HG03025 (cell line): ENCODE results near the gene HDHD5.
"Not testable (repeated sequence)": the region's sequence is repeated elsewhere in the genome, so short reads cannot be mapped to it uniquely, and the experiment has no call there.

ENCODE experiments used
- ATAC-seq: cut with Tn5 transposase; IDR thresholded peaks from one replicate; pipeline ENCODE4 v1.9.1; 2021; ENCODE audit warnings: mild to moderate bottlenecking, moderate library complexity; ENCODE audit not compliant: unreplicated experiment, low FRiP score

The HDHD5 gene

GRCh38 chr22:17157714-17158113, 1.4 kb downstream of the HDHD5 start:
- no peak for ATAC-seq

GRCh38 chr22:17155941-17156340, 3.1 kb downstream of the HDHD5 start:
- ATAC-seq = no peak

DNA sequence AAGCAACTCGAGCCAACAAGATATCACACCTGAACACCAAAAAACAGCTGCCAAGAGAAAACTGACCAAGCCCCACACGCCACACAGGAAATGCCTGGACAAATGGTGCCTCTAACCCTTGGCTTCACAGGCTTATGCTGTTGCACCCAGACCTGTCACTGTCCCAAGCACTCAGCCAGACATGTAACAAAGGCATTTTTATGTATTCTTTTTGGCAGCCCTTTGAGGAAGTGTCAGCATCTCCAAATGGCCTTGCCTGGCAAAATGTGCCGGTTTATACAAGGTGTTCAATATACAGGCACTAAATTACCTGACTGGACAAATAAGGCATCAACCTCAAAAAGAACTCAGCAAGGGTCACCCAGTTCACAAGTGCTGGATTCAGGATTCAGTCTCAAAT, 6.1 kb downstream of the HDHD5 start:
- no peak for ATAC-seq

- ATAC-seq = no peak
These were observed 6.7 kb downstream of the HDHD5 start for GRCh38 chr22:17152340-17152739.

DNA sequence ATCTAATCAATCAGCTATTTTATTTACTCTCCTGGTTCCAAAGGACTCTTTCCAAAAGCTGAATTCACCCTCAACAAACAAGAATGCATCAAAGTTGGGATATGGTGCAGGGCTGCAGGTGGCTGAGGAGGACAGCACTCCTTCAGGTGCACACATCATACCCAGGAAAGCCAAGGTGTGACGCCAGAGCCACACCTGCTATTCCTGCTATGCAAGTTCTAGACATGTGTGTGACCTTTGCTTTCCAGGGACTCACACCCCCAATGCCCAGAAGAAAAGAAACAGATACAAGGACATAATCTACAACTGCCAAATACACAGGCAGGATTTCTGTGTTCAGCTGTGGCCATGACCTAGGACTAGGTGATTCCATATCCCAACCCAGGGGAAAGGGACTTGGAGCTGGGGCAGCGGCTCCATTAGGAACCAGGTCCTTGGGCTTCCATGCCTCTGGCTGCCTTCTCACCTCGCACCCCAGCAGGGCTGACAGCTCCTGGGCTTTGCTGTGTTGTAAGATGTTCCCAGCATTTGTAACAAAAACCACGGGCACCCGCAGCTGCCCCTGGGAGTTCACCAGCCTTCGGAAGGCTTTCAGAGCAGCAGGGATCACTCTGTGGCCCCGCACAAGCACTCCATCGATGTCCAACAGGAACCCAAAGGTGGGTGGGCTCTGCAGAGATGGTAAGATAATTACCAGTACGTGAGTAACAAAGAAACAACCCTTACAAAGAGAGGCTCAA, 9.8 kb downstream of the HDHD5 start:
- no peak for ATAC-seq

DNA sequence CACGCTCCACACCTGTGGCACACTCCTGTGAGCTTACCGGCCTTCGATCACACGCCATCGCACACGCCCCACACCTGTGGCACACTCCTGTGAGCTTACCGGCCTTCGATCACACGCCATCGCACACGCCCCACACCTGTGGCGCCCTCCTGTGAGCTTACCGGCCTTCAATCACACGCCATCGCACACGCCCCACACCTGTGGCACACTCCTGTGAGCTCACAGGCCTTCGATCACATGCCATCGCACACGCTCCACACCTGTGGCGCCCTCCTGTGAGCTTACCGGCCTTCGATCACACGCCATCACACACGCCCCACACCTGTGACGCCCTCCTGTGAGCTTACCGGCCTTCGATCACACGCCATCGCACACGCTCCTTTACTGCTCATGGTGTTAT, 11.6 kb downstream of the HDHD5 start:
- ATAC-seq = not testable (repeated sequence)

DNA sequence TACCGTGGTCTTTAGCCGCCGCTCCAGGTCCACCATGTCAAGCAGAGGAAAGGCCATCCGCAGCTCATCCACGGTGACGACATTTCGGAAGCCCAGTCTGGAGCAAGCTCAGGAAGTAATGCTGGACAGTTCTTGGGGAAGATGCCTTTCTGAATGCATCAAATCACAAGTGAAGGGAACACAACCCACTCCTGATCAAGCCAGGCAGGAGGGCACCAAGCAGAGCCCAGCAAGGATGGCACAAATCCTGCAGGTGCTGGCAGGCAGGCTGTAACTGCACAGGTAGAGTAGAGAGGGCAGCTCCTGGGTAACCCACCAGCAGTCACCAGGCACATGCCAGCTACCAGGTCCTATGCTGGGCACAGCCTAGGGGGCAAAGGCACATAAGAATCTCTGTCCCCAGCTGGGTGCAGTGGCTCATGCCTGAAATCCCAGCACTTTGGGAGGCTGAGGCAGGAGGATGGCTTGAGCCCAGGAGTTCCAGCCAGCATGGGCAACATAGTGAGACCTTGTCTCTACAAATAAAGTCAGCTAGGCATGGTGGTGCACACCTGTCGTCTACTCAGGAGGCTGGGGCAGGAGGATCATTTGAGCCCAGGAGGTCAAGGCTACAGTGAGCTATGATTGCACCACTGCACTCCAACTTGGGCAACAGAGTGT, 13.9 kb downstream of the HDHD5 start:
- ATAC-seq = no peak

DNA sequence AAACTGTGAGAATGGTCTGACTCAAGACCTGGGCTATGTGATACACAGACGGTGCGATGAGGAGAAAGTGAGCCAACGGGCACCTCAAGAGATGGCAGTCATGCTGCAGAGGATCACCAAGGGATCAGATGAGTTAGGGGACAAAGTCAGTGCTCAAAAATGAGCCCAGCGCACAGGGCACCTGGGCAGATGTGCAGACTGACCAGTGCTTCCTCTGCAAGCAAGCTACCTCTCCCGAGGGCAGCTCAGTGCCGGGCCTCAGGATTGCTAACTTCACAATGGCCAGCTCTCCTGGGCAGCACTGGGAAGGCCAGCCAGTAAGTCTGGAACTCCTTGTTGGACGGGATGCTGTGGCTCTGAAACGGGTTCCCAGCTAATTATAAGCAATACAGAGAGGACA, 15.3 kb downstream of the HDHD5 start:
- ATAC-seq = no peak

DNA sequence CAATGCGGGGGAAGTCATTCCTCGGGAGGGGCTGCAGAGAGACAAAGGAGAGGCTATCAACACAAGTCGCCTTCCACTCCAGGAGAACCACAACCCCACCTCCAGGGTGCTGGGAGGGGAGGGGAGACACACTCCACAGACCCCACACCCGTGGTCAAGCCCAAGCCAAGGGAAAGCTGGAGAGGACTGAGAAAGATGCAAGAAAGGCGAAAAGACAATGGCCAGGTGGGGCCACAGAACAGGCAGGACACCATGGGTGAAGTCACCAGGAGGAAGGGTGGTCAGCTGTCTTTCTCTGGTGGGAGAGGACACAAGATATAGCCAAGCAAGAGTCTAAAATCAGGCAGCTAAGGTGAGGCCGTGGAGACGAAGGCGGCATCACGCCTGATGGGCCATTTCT, 16.0 kb downstream of the HDHD5 start:
- ATAC-seq = no peak

GRCh38 chr22:17140826-17141766, 18.0 kb downstream of the HDHD5 start:
- ATAC-seq = no peak

DNA sequence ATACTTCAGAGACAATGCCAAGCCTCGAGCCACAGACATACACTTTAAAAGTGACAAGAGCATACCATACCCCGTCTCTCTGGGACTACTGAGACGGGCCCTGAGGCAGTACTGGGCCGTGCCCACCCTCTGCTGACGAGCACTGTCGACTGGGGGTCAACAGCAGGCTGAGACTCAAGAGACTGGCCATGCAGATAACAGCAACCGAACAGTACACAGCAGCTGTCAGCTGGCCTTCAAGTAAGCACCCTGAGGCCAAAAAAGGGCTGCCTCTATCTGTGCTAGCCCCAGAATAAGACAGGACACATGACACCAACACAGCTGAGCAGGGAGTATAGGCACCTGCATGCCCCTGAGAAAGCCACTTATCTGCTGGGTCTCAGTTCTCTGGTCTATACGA, 19.1 kb downstream of the HDHD5 start:
- no peak for ATAC-seq

DNA sequence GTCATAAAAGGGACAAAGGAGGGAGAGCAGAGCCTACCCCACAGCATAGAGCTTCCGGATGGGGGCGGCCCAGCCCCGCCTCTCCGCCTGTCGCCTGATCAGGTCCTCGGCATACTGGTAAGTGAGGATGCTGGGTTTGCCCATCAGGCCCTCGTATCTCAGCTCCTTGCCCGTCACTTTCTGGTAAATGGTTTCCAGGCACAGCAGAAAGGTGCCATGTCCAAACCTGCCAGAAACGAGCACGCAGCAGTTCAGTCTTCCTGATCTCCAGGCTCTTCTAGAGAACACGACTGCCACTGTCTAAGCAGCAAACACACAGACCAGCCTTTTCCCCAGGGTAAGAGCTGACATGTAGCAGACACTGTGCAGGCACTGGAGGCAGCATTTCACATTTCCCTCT, 20.6 kb downstream of the HDHD5 start:
- ATAC-seq = no peak

DNA sequence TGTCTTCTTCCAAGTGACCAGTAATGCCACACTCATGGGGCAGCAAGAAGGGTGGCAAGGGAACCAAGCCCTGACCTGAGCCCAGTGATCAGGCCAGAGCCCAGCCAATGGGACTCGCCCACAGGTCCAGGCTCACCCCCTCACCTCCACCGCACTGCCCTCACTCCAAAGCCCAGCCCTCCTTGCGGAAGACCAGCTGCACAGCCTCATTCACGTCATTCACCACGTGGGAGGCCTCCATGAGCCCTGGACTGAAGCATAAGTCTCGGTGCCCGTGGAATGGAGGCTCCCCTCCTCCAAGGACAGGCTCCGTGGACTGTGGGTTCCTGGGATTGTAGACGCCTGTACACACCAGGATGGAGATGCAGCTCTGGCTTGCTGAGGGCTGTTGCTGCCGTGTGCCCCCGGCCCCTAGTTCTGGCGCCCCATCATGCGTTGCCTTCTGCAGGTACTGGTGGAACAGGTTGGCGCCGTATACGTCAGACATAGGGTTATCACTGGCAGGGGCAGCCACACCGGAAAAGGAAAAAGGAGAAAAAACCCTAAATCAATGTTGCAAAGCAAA, 21.1 kb downstream of the HDHD5 start:
- ATAC-seq = no peak

DNA sequence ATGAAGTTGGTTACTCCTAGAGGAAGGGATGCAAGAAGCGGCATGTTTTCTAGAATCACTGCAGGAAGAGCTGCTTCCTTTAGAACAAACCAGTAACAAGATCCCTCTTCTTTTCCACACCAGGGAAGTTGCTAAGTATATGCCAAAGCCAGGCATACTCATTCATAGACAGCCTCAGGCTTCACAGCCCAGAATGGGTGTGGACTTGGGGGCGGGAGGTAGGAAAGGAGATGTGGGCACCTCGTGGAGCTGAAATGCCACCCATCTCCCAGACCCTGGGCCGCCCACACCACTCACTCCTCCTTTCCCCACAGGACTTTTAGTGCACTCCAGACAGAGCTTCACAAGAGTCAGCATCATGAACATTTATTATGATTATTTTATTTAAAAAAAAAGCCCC, 21.9 kb downstream of the HDHD5 start:
- ATAC-seq = no peak

DNA sequence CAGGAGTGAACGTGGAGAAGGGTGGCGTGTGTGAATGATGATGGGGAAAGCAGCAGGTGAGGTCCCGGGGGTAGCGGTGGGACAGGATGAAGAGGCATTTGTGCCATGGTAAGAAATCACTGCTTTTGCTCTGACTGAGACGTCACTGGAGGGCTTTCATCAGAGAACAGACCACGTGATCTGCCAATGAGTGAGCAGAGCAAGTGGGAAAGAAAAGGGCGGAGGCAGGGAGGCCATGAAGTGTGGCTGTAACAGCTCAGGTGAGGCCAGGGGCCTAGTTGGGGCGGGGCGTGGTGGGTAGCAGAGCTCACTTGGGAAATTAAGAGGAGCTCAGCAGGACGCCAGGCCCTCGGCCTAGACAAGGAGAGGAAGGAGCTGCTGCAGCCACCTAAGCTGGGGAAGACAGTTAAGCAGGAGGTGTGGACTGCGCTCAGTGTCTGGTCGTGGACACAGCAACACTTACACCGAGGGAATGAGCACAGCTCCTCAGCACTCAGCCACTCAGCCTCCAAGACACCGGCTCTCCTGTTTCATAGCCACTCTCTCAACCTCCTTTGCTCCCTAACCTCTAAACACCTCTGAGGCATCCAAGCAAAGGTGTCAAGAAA, 23.8 kb downstream of the HDHD5 start:
- ATAC-seq = no peak

DNA sequence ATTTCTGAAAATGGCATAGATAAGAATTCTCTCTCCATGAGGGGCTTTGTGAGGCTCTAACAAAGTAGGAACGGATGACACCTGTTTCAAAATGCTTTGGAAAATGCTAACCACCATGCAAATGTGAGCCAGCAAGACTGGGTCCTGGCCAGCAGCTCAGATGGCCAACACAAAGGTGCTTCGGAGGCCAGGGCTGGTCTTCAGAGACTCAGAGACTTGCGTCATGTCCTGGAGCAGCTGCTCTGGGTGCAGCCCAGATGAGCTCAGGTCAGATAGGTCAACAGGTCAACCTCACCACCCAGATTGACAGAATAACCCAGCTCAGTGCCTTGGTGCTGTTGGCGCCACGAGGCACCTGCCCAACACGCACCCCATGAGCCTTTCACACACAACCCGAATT, 25.9 kb downstream of the HDHD5 start:
- no peak for ATAC-seq

DNA sequence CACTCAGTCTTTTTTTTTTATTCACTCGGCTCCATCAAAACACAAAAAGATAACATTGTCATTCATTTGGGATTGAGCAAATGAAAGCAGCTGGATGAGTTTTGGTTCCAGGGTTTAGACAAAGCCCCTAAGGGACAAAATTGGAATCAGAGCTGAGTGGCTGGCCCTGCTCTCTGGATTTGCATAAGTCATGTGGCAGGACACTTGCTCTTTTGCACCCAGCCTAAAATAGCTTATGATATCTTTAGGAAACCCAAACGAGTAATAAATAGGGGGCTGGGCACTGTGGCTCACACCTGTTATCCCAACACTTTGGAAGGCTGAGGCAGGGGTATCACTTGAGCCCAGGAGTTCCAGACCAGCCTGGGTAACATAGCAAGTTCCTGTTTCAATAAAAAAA, 27.0 kb downstream of the HDHD5 start:
- no peak for ATAC-seq

GRCh38 chr22:17131686-17132085, 27.4 kb downstream of the HDHD5 start:
- no peak for ATAC-seq

DNA sequence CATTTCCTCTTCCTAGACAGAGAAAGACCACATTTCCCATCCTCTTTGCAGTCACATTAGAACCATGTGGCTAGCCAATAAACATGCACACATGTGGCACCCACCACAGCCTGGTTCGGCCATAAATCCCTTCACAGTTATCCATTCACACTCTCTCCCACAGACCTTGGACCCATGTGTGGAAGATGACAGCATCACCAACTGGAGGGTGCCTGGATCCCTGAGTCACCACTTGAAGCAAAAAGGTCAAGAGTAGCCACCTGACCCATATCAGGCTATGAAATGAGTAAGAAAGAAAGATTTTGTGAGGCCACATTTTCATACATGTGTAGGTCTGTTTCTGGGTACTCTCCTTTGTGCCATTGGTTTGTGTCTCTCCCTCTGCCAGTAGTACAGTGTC, 28.9 kb downstream of the HDHD5 start:
- no peak for ATAC-seq
